Ovary (tissue), 3 donors: ENCODE data around the gene IRF3.

Experiments used
- POLR2A ChIP-seq: fragments of 450-650 bp; IDR thresholded peaks from one replicate; pipeline ENCODE4 v1.6.1; 2017; ENCODE audit warnings: antibody characterized with exemption, mild to moderate bottlenecking, moderate library complexity
- TF ChIP-seq, protein P1 (sequence below), 3 donors: fragments of 450-650 bp in 2 of 3; fragments of 200-600 bp in 1 of 3; IDR thresholded peaks; one replicate each; pipeline versions ENCODE4 v1.5.1 to v1.8.0; 2016 to 2022; ENCODE audit warnings: antibody characterized with exemption in 3 of 3, mild to moderate bottlenecking in 1 of 3
- donor health status: DM: no; HTN: no; CAD: no.

DNA sequence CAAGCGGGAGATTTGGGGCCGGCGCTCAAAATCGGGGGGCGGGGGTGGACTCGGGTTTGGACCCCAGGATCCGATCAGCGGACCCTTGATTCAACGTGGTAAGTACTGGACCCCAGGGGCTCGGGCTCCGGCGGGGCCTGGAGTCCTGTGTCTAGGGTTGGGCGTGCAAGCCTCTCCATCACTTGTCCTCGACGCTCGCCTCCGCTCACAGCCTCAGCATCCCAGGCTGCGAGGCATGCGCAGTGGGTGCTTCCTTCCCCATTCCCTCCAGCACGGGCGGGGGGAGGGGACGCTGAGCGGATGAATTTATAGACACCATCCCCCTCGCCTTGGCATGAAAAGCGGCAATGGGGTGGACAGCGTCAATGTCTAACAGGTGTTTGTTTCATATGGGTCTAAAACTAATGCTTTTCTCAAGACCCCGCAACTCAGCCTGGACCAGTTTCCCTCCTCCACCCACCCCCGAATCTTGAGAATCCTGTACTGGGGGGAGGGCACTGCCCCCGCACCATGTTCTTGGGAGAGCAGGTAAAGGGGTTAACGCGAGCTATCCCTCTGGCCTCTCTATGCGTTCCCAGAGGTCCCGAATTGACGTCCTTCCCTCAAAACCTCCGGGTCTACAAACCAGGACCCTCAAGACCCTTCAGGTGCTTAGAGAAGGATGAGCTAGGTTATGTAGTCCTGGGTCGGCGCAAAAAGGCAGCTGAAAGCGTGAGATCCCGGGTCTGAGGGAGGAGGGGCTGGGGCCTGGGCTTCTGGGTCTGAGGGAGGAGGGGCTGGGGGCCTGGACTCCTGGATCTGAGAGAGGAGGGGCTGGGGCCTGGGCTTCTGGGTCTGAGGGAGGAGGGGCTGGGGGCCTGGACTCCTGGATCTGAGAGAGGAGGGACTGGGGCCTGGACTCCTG is 25.8 kb upstream of the IRF3 start:
- TF ChIP-seq, protein P1, sequence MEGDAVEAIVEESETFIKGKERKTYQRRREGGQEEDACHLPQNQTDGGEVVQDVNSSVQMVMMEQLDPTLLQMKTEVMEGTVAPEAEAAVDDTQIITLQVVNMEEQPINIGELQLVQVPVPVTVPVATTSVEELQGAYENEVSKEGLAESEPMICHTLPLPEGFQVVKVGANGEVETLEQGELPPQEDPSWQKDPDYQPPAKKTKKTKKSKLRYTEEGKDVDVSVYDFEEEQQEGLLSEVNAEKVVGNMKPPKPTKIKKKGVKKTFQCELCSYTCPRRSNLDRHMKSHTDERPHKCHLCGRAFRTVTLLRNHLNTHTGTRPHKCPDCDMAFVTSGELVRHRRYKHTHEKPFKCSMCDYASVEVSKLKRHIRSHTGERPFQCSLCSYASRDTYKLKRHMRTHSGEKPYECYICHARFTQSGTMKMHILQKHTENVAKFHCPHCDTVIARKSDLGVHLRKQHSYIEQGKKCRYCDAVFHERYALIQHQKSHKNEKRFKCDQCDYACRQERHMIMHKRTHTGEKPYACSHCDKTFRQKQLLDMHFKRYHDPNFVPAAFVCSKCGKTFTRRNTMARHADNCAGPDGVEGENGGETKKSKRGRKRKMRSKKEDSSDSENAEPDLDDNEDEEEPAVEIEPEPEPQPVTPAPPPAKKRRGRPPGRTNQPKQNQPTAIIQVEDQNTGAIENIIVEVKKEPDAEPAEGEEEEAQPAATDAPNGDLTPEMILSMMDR (IDR thresholded peaks at IDR 0.05): no peak
- no peak for TF ChIP-seq POLR2A
